ENCODE data around the gene SPEM3. TPM values are rescaled to one million over a fixed set of nuclear protein-coding genes. Genes with fewer than 3 reads are reported as not detected.

The SPEM3 gene
- total and polyA plus RNA-seq, 10 donors, result not detected

DNA sequence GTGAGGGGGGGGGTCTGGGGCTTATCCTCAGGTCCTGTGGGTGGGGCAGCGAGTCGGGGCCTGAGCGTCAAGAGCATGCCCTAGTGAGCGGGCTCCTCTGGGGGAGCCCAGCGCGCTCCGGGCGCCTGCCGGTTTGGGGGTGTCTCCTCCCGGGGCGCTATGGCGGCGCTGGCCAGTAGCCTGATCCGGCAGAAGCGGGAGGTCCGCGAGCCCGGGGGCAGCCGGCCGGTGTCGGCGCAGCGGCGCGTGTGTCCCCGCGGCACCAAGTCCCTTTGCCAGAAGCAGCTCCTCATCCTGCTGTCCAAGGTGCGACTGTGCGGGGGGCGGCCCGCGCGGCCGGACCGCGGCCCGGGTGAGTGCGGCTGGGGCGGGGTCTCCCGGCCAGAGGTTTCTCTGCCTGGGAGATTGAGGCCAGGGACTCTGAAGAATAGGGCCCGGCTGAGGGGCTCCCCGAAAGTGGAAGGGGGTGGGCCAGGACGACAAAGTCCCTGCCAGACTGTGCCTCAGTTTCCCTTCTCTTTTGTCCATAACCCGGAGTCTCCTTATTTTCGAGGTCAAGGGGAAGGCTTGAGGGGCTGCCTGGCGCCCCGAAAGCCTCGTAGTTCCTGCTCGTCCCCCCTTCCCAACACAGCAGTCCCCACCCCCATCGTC is 10.9 kb downstream of the SPEM3 start, which contains the start of gene FGF11:
TSS of gene FGF11 (plus strand) at position 51 of the 651 bp plus-strand sequence. CDS start at position 160, 109 bp downstream.
- peak within 1 kb of the TSS; percentile 8 to 84 (median 70) for H3K4me3 ChIP-seq
- no peak for DNase-seq
- 2 to 6% (median 2%) methylated on average over 9 to 50 of the region's 50 CpGs for WGBS, 5 donors
- no peaks in the 10 kb centered on the region for H3K36me3 ChIP-seq
- H3K9me3 ChIP-seq, result no peaks in the 10 kb centered on the region
- H3K27me3 ChIP-seq (replicated peaks in 1 of 7), result peaks cover 0 to 61% (median 28%) of the 10 kb centered on the region in 7 donors
- intact Hi-C loops (cut with DNase I; ENCODE audit: low total_unique reads), result loop anchor here (5.0 kb wide), 2 partner anchors 82 to 123 kb away; partner anchors contain the start of genes SENP3 and TMEM95
- peak within 1 kb of the TSS in 6 of 8 donors; percentile 54 to 93 (median 87) for H3K27ac ChIP-seq
- H3K4me1 ChIP-seq, result peaks cover 31 to 71% (median 60%) of the 10 kb centered on the region in 6 donors
- TF ChIP-seq POLR2A (IDR thresholded peaks at IDR 0.05) (no peak), POLR2AphosphoS5 (IDR thresholded peaks at IDR 0.05) (peak in 2 of 3 donors; percentile 20 to 42)
- TF ChIP-seq, protein P1, sequence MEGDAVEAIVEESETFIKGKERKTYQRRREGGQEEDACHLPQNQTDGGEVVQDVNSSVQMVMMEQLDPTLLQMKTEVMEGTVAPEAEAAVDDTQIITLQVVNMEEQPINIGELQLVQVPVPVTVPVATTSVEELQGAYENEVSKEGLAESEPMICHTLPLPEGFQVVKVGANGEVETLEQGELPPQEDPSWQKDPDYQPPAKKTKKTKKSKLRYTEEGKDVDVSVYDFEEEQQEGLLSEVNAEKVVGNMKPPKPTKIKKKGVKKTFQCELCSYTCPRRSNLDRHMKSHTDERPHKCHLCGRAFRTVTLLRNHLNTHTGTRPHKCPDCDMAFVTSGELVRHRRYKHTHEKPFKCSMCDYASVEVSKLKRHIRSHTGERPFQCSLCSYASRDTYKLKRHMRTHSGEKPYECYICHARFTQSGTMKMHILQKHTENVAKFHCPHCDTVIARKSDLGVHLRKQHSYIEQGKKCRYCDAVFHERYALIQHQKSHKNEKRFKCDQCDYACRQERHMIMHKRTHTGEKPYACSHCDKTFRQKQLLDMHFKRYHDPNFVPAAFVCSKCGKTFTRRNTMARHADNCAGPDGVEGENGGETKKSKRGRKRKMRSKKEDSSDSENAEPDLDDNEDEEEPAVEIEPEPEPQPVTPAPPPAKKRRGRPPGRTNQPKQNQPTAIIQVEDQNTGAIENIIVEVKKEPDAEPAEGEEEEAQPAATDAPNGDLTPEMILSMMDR (IDR thresholded peaks at IDR 0.05 in 8 of 11, conservative IDR thresholded peaks at IDR 0.05 in 3 of 11), result no peak

DNA sequence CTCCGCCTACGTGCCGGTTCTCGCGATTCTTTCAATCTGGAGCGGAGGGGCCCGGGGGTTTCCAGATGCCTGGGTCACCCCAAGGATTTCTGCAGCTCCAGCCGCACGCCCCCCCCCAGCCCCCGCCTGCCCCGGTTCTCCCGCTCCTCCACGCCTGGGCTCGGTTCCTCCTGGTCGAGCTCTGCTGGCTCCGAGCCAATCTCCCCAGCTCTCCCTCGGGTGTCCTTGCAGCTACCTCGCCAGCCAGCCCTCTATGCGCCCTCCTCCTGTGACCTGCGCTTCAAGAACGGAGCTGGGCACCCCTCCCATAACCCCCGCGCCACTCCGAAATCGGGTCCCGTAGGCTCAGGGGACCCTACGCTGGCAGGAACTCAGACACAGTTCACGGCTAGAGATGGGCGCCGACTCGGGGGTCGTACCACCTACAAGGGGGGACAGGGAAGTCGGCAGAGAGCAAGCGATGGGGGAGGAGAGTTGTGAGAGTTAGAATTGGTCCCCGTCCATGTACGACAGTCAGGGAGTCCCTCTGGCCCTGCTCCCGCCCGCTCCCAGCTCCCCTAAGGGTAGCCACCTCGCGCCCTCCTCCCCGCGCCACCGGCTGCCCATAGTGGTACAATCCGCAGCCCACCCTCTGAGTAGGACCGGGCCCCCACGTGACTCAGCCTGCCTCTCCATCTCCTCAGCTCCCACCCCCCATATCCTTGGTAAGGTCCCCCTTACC is 11.6 kb downstream of the SPEM3 start:
- intact Hi-C loops (cut with DNase I; ENCODE audit: low total_unique reads), result no loop called here
- 1 to 6% (median 2%) methylated on average over 37 to 46 of the region's 46 CpGs for WGBS, 5 donors
- TF ChIP-seq POLR2AphosphoS5 (IDR thresholded peaks at IDR 0.05), result peak in 1 of 3 donors; percentile 49
- TF ChIP-seq, protein P1 (IDR thresholded peaks at IDR 0.05 in 8 of 11, conservative IDR thresholded peaks at IDR 0.05 in 3 of 11), result no peak
- H3K4me1 ChIP-seq, result peaks cover 36 to 71% (median 65%) of the 10 kb centered on the region in 6 donors
- H3K27ac ChIP-seq, result no peak overlapping the region
- H3K36me3 ChIP-seq, result no peaks in the 10 kb centered on the region
- peaks cover 0 to 68% (median 33%) of the 10 kb centered on the region in 7 donors for H3K27me3 ChIP-seq (replicated peaks in 1 of 7)
- H3K4me3 ChIP-seq, result peak overlapping the region; percentile 8 to 84 (median 24)
- H3K9me3 ChIP-seq, result no peaks in the 10 kb centered on the region
- peak; percentile 85 for DNase-seq

DNA sequence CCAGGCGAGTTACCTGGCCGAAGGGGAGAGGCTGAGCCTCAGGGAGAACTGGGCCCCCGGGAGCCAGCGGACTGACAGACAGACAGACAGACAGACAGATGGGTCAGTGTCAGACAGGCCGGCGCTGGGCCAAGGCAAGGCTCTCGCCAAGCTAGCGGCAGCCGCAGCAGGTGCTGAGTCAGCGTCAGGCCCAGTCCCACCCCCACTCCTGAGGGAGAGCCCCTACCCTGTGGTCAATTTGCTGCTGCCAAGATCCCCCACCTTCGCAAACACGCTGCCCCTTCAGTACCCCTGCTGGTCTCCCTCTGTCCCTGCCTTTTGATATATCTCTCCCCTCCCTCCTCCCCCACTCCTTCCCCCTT is 12.2 kb downstream of the SPEM3 start:
- WGBS, 5 donors, result 2 to 8% (median 5%) methylated on average over 10 to 12 of the region's 12 CpGs
- Histone ChIP-seq H3K27me3 (replicated peaks in 1 of 7) (peaks cover 0 to 74% (median 38%) of the 10 kb centered on the region in 7 donors), H3K27ac (no peak overlapping the region), H3K36me3 (no peaks in the 10 kb centered on the region), H3K4me1 (peaks cover 37 to 71% (median 65%) of the 10 kb centered on the region in 6 donors), H3K9me3 (no peaks in the 10 kb centered on the region), H3K4me3 (peak overlapping the region in 2 of 8 donors; percentile 38 to 84)
- intact Hi-C loops (cut with DNase I; ENCODE audit: low total_unique reads), result no loop called here
- peak; percentile 79 for DNase-seq
- TF ChIP-seq POLR2AphosphoS5 (IDR thresholded peaks at IDR 0.05) (no peak), POLR2A (IDR thresholded peaks at IDR 0.05) (no peak)
- TF ChIP-seq, protein P1 (IDR thresholded peaks at IDR 0.05 in 8 of 11, conservative IDR thresholded peaks at IDR 0.05 in 3 of 11), result no peak

DNA sequence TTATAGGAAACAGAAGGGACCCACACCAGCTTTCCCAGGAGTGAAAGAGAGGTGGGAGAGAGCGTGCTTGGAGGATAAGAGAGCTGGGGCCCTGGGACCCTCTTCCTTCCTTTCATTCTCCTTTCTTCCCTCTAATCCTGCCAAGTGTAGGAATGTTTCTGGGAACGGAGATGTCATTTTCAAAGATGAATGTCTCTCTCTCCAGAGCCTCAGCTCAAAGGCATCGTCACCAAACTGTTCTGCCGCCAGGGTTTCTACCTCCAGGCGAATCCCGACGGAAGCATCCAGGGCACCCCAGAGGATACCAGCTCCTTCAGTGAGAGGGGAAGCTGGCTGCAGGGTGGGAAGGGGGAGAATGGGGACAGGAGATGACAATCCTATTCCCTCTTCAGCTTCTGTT is 12.6 kb downstream of the SPEM3 start:
- intact Hi-C loops (cut with DNase I; ENCODE audit: low total_unique reads), result no loop called here
- Histone ChIP-seq H3K27me3 (replicated peaks in 1 of 7) (peaks cover 0 to 78% (median 41%) of the 10 kb centered on the region in 7 donors), H3K36me3 (no peaks in the 10 kb centered on the region), H3K4me3 (no peak overlapping the region), H3K4me1 (peaks cover 35 to 71% (median 64%) of the 10 kb centered on the region in 6 donors), H3K9me3 (no peaks in the 10 kb centered on the region), H3K27ac (no peak overlapping the region)
- no peak for DNase-seq
- TF ChIP-seq, protein P1 (IDR thresholded peaks at IDR 0.05 in 8 of 11, conservative IDR thresholded peaks at IDR 0.05 in 3 of 11), result no peak
- TF ChIP-seq POLR2AphosphoS5 (IDR thresholded peaks at IDR 0.05) (no peak), POLR2A (IDR thresholded peaks at IDR 0.05) (no peak)
- WGBS, 5 donors, result 65 to 73% (median 72%) methylated on average over 7 of the region's 7 CpGs

All from spleen (tissue), 11 donors.